Bronchial epithelial cell (primary cell): ENCODE results near the gene KLHL6. TPM values are rescaled to one million over a fixed set of nuclear protein-coding genes. Genes with fewer than 3 reads are reported as not detected.

ENCODE experiments used
- DNase-seq: peaks from one replicate; pipeline ENCODE4 v3.0.0-alpha.2; 2010; ENCODE audit warnings: low read depth
- FAIRE-seq: peaks from 2 replicates; lab custom pipeline; 2011; peaks lifted over from hg19 to GRCh38; lab: Jason Lieb, UNC
- H3K27me3 ChIP-seq: 2 replicates; pipeline ENCODE4 v1.5.1; 2011; ENCODE audit warnings: low read length; ENCODE audit not compliant: control insufficient read depth, insufficient read depth
- H3K36me3 ChIP-seq: 2 replicates; pipeline ENCODE4 v1.5.1; 2011; ENCODE audit warnings: low read length; ENCODE audit not compliant: control insufficient read depth, insufficient read depth
- H3K4me3 ChIP-seq: 2 replicates; pipeline ENCODE4 v1.5.1; 2011; ENCODE audit warnings: mild to moderate bottlenecking, low read depth, low read length, control low read depth
- total RNA-seq: library from RNA; depleted of rRNA; stranded (reverse); fragments of >200 nt; gene quantifications from 2 replicates; pipeline ENCODE4 v1.2.1, GENCODE V29; 2014
- TF ChIP-seq, protein P1 (sequence below): IDR thresholded peaks from 2 replicates; pipeline ENCODE4 v1.5.1; 2011; ENCODE audit warnings: mild to moderate bottlenecking, moderate library complexity, low read length, control low read depth, inconsistent platforms; ENCODE audit not compliant: insufficient read depth, severe bottlenecking

KLHL6 gene
- total RNA-seq, 1 donor from 2014 or later: under 0.01 TPM

- Histone ChIP-seq H3K4me3 (no peak overlapping the region), H3K36me3 (no peaks in the 10 kb centered on the region), H3K27me3 (no peaks in the 10 kb centered on the region)
- TF ChIP-seq, protein P1, sequence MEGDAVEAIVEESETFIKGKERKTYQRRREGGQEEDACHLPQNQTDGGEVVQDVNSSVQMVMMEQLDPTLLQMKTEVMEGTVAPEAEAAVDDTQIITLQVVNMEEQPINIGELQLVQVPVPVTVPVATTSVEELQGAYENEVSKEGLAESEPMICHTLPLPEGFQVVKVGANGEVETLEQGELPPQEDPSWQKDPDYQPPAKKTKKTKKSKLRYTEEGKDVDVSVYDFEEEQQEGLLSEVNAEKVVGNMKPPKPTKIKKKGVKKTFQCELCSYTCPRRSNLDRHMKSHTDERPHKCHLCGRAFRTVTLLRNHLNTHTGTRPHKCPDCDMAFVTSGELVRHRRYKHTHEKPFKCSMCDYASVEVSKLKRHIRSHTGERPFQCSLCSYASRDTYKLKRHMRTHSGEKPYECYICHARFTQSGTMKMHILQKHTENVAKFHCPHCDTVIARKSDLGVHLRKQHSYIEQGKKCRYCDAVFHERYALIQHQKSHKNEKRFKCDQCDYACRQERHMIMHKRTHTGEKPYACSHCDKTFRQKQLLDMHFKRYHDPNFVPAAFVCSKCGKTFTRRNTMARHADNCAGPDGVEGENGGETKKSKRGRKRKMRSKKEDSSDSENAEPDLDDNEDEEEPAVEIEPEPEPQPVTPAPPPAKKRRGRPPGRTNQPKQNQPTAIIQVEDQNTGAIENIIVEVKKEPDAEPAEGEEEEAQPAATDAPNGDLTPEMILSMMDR: no peak
- FAIRE-seq: no peak
- DNase-seq: no peak
Measured at GRCh38 chr3:183503746-183504145, 51.8 kb downstream of the KLHL6 start.

DNA sequence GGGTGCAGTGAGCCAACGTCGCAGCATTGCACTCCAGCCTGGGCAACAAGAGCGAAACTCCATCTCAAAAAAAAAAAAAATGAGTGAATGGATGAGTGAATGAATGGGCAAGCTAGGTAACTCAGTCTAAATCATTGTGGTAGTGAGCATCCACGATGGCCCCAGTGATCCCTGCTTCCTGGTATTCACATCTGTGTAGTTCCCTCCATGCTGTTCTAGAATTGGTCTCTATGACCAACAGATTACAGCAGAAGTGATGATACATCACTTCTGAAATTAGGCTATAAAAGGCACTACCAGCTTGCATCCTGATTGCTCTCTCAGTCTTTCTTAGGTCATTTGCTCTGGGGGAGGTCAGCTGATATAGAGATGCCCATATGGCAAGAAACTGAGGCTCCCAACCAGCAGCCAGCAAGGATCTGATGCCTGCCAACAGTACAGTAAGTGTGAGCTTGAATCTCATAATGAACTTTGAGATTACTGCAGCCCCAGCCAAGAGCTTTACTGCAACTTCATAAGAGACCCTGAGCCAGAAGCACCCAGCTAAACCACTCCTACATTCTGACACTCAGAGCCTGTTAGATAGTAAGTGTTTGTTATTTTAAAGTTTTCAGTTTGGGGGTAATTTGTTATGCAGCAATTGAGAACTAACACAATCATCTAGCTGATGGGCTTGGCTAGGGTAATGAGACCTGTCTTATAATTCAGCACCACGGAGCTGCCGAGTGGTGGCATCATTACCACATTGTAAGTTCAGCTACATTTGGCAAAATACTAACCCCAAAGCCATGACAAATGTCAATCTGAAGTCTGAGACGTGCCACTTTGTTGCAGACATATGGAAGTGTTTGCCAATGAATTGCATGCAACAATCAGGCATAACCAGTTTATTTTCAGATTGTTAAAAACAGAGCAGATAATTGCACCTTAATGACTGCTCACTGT, 53.0 kb downstream of the KLHL6 start:
- Histone ChIP-seq H3K4me3 (no peak overlapping the region), H3K36me3 (no peaks in the 10 kb centered on the region), H3K27me3 (no peaks in the 10 kb centered on the region)
- TF ChIP-seq, protein P1: no peak
- DNase-seq: no peak
- FAIRE-seq: no peak

- no peak overlapping the region for H3K4me3 ChIP-seq
- DNase-seq (no peak), FAIRE-seq (no peak)
- H3K36me3 ChIP-seq: no peaks in the 10 kb centered on the region
- H3K27me3 ChIP-seq: no peaks in the 10 kb centered on the region
- TF ChIP-seq, protein P1: no peak
Measured at GRCh38 chr3:183500981-183501704, 54.4 kb downstream of the KLHL6 start.

- FAIRE-seq: no peak
- H3K4me3 ChIP-seq: no peak overlapping the region
- H3K36me3 ChIP-seq: no peaks in the 10 kb centered on the region
- DNase-seq: peak; percentile 17
- TF ChIP-seq, protein P1: no peak
- H3K27me3 ChIP-seq: no peaks in the 10 kb centered on the region
Measured at GRCh38 chr3:183500319-183500718, 55.2 kb downstream of the KLHL6 start.

- Histone ChIP-seq H3K36me3 (no peaks in the 10 kb centered on the region), H3K4me3 (no peak overlapping the region), H3K27me3 (no peaks in the 10 kb centered on the region)
- DNase-seq (no peak), FAIRE-seq (no peak)
- TF ChIP-seq, protein P1: no peak
Measured at GRCh38 chr3:183498634-183499033, 56.9 kb downstream of the KLHL6 start.
